Measurements from ENCODE around the gene PFDN6.

DNA sequence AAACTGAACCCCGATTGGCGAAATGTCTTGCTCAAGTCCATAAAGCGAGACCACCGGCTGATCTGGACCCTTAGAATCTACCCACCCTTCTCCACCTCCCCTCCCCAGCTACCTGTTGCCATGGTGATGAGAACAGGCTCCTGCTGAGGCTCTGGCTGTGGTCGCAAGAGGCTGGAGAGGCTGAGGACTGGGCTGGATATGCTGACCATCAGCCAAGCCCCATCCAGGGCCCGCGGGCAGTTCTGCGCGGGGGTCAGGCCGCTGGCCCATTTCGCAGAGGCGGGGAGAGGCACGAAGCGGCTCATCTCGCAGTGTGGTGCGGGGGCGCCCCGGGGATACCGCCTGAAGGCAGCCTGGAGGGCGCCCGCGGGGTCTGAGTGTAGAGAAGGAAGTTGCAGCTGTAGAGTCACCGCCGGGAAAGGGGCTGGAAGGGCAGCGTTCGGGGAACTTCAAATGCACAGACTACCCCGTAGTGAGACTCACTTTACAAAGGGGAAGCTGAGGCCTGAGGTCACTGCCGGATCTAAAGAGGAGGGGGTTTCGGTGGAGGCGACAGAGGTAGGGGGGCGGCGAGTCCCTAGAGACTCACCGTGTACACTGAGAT is 23.8 kb downstream of the PFDN6 start:
- no peak for TF ChIP-seq POLR2AphosphoS5 (IDR thresholded peaks at IDR 0.05; ENCODE audit: low read depth, low read length)
- no peak for TF ChIP-seq POLR2A (IDR thresholded peaks at IDR 0.05; ENCODE audit: low read depth, low read length)

Measured in GM12892 (cell line).